Ishikawa (cell line): ENCODE results near the gene NOL6.

ENCODE experiments used
- CEBPB ChIP-seq: IDR thresholded peaks from 2 replicates; pipeline ENCODE4 v1.6.1; 2012
- CREB1 ChIP-seq: IDR thresholded peaks from 2 replicates; pipeline ENCODE4 v1.6.1; 2012; ENCODE audit warnings: low read depth
- EGR1 ChIP-seq: IDR thresholded peaks from 2 replicates; pipeline ENCODE4 v1.6.1; 2012
- EP300 ChIP-seq: IDR thresholded peaks from 2 replicates; pipeline ENCODE4 v1.6.1; 2012; ENCODE audit warnings: borderline replicate concordance
- RAD21 ChIP-seq: IDR thresholded peaks from 2 replicates; pipeline ENCODE4 v1.6.1; 2012; ENCODE audit warnings: low read depth
- TAF1 ChIP-seq: IDR thresholded peaks from 2 replicates; pipeline ENCODE4 v1.6.1; 2012; ENCODE audit warnings: low read depth, mild to moderate bottlenecking
- TCF12 ChIP-seq: IDR thresholded peaks from 2 replicates; pipeline ENCODE4 v1.6.1; 2012; ENCODE audit warnings: low read depth
- USF1 ChIP-seq: IDR thresholded peaks from 2 replicates; pipeline ENCODE4 v1.6.1; 2012
- TF ChIP-seq, protein P1 (sequence below): IDR thresholded peaks from 2 replicates; pipeline ENCODE4 v1.6.1; 2012
- TF ChIP-seq, protein P2 (sequence below): IDR thresholded peaks from 2 replicates; pipeline ENCODE4 v1.6.1; 2012; ENCODE audit warnings: low read depth, mild to moderate bottlenecking

GRCh38 chr9:33453999-33454660 lies 19.6 kb downstream of the NOL6 start:
- TF ChIP-seq EP300 (no peak), CREB1 (no peak), CEBPB (no peak), TCF12 (no peak), TAF1 (no peak), RAD21 (no peak), USF1 (no peak), EGR1 (no peak)
- TF ChIP-seq, protein P1, sequence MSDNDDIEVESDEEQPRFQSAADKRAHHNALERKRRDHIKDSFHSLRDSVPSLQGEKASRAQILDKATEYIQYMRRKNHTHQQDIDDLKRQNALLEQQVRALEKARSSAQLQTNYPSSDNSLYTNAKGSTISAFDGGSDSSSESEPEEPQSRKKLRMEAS: no peak
- TF ChIP-seq, protein P2, sequence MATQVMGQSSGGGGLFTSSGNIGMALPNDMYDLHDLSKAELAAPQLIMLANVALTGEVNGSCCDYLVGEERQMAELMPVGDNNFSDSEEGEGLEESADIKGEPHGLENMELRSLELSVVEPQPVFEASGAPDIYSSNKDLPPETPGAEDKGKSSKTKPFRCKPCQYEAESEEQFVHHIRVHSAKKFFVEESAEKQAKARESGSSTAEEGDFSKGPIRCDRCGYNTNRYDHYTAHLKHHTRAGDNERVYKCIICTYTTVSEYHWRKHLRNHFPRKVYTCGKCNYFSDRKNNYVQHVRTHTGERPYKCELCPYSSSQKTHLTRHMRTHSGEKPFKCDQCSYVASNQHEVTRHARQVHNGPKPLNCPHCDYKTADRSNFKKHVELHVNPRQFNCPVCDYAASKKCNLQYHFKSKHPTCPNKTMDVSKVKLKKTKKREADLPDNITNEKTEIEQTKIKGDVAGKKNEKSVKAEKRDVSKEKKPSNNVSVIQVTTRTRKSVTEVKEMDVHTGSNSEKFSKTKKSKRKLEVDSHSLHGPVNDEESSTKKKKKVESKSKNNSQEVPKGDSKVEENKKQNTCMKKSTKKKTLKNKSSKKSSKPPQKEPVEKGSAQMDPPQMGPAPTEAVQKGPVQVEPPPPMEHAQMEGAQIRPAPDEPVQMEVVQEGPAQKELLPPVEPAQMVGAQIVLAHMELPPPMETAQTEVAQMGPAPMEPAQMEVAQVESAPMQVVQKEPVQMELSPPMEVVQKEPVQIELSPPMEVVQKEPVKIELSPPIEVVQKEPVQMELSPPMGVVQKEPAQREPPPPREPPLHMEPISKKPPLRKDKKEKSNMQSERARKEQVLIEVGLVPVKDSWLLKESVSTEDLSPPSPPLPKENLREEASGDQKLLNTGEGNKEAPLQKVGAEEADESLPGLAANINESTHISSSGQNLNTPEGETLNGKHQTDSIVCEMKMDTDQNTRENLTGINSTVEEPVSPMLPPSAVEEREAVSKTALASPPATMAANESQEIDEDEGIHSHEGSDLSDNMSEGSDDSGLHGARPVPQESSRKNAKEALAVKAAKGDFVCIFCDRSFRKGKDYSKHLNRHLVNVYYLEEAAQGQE: no peak
